Measurements from ENCODE around the gene FBXO8.
A peak's percentile ranks its signal among the peaks of the same experiment; 100 is the strongest.

FBXO8 gene

GRCh38 chr4:174244441-174244840 is 39.0 kb downstream of the FBXO8 start:
- DNase-seq (ENCODE audit: low read depth), result no peak

- no peak for DNase-seq (ENCODE audit: low read depth)
Measured at GRCh38 chr4:174241162-174241561, 42.3 kb downstream of the FBXO8 start.

GRCh38 chr4:174236359-174236758 is 47.1 kb downstream of the FBXO8 start:
- no peak for DNase-seq (ENCODE audit: low read depth)

GRCh38 chr4:174230680-174231079 is 52.8 kb downstream of the FBXO8 start:
- no peak for DNase-seq (ENCODE audit: low read depth)

GRCh38 chr4:174230148-174230547 is 53.3 kb downstream of the FBXO8 start:
- no peak for DNase-seq (ENCODE audit: low read depth)

- no peak for DNase-seq (ENCODE audit: low read depth)
Measured at GRCh38 chr4:174228988-174229387, 54.5 kb downstream of the FBXO8 start.

- no peak for DNase-seq (ENCODE audit: low read depth)
Measured at GRCh38 chr4:174225349-174226049, 58.0 kb downstream of the FBXO8 start.

- no peak for DNase-seq (ENCODE audit: low read depth)
Measured at GRCh38 chr4:174224550-174224949, 58.9 kb downstream of the FBXO8 start.

- DNase-seq (ENCODE audit: low read depth), result no peak
Measured at GRCh38 chr4:174222266-174222872, 61.1 kb downstream of the FBXO8 start.

GRCh38 chr4:174218127-174218790 is 65.2 kb downstream of the FBXO8 start:
- DNase-seq (ENCODE audit: low read depth), result no peak

GRCh38 chr4:174217273-174218126 is 66.0 kb downstream of the FBXO8 start:
- peak; percentile 59 for DNase-seq (ENCODE audit: low read depth)

- DNase-seq (ENCODE audit: low read depth), result no peak
Measured at GRCh38 chr4:174216799-174217272, 66.6 kb downstream of the FBXO8 start.

GRCh38 chr4:174215961-174216680 is 67.3 kb downstream of the FBXO8 start:
- no peak for DNase-seq (ENCODE audit: low read depth)

GRCh38 chr4:174215057-174215456 is 68.4 kb downstream of the FBXO8 start:
- no peak for DNase-seq (ENCODE audit: low read depth)

GRCh38 chr4:174214101-174214878 is 69.2 kb downstream of the FBXO8 start:
- DNase-seq (ENCODE audit: low read depth), result no peak

- DNase-seq (ENCODE audit: low read depth), result no peak
Measured at GRCh38 chr4:174213731-174214100, 69.8 kb downstream of the FBXO8 start.

GRCh38 chr4:174212061-174212460 is 71.4 kb downstream of the FBXO8 start:
- no peak for DNase-seq (ENCODE audit: low read depth)

GRCh38 chr4:174211622-174212044 is 71.8 kb downstream of the FBXO8 start:
- no peak for DNase-seq (ENCODE audit: low read depth)

GRCh38 chr4:174210952-174211490 is 72.4 kb downstream of the FBXO8 start:
- no peak for DNase-seq (ENCODE audit: low read depth)

- no peak for DNase-seq (ENCODE audit: low read depth)
Measured at GRCh38 chr4:174210354-174210753, 73.1 kb downstream of the FBXO8 start.

GRCh38 chr4:174209341-174209740 is 74.1 kb downstream of the FBXO8 start:
- DNase-seq (ENCODE audit: low read depth), result no peak

Data from GM04504 (cell line).